Pancreas (tissue), 10 donors: ENCODE results near the gene TESK1. TPM values are rescaled to one million over a fixed set of nuclear protein-coding genes. Genes with fewer than 3 reads are reported as not detected.

Source experiments
- ATAC-seq, 4 donors: fragments of 200-7000 bp; cut with Tn5 transposase; one replicate each; pipeline versions ENCODE4 v1.8.0 to v1.9.1; 2020; ENCODE audit warnings: mild to moderate bottlenecking in 4 of 4, moderate library complexity in 4 of 4
- DNase-seq, 6 donors: peaks; one replicate each; pipeline ENCODE4 v3.0.0-alpha.2; 2020
- FAIRE-seq: peaks from 2 replicates; lab custom pipeline; 2012; peaks lifted over from hg19 to GRCh38; lab: Jason Lieb, UNC
- H3K27ac ChIP-seq, 4 donors: fragments of 200-600 bp; sonication (generic); 1 replicate in 3 of 4; 2 replicates in 1 of 4; pipeline versions ENCODE4 v1.5.0 to v1.8.0; 2020
- H3K27me3 ChIP-seq, 4 donors: fragments of 200-600 bp; one replicate each; pipeline ENCODE4 v1.8.0; 2021
- H3K36me3 ChIP-seq, 3 donors: fragments of 200-600 bp; sonication (generic) in 1 of 3; one replicate each; pipeline versions ENCODE4 v1.5.0 to v1.8.0; 2020 to 2021
- H3K4me1 ChIP-seq, 3 donors: fragments of 200-600 bp; one replicate each; pipeline ENCODE4 v1.8.0; 2021
- H3K4me3 ChIP-seq, 4 donors: fragments of 200-600 bp; sonication (generic) in 2 of 4; one replicate each; pipeline versions ENCODE4 v1.5.0 to v1.8.0; 2020 to 2021
- H3K9me3 ChIP-seq, 4 donors: fragments of 200-600 bp; one replicate each; pipeline ENCODE4 v1.8.0; 2021
- CTCF ChIP-seq, 4 donors: fragments of 200-600 bp; sonication (generic) in 3 of 4; IDR thresholded peaks; one replicate each; pipeline versions ENCODE4 v1.5.0 to v1.8.0; 2021; ENCODE audit warnings: antibody characterized with exemption in 4 of 4
- WGBS, 2 donors: extraction: QIAGEN DNeasy Blood & Tissue Kit; methylation state at CpG; one replicate each; pipeline ENCODE4 v1.1.7; 2013; 5-methylcytosine and 5-hydroxymethylcytosine counted together
- intact Hi-C, 3 donors: fragments of 100-400 bp; cut with DNase I; formaldehyde crosslinking; loops; one replicate each; pipeline versions ENCODE4 v1.11.1 to v1.14.2; 2022
- microRNA-seq, 2 donors: library from miRNA; unstranded; fragments of <30 nt; microRNA quantifications; one replicate each; pipeline versions ENCODE4 to v1.1.0, GENCODE V29; 2019 to 2020
- polyA plus RNA-seq, 2 donors: library from polyadenylated mRNA; stranded (reverse); fragments of 200-250 nt; gene quantifications; one replicate each; pipeline ENCODE4 v1.2.3, GENCODE V29; 2013
- total RNA-seq, 6 donors: library from RNA; stranded (reverse); fragmentation: NEBNext Ultra II Directional in 4 of 6; extraction: Animal tissue kit (Norgen Biotek cat#: 25700) in 4 of 6; gene quantifications; one replicate each; pipeline versions ENCODE4 v1.2.1 to v1.2.4, GENCODE V29; 2021 to 2023
- donor health status: healthy with polysubstance abuse.
- donor health status: DM: no; HTN: no; CAD: no; lungs with moderate emphysema.
- donor health status: DM: no; HTN: no; CAD: no.
- donor health status: control.
- donor health status: control.
- donor health status: Bipolar disorder and iron deficiency.
- donor health status: DM: yes; HTN: yes; CAD: no.
- donor health status: DM: no; HTN: no; CAD: no.
- donor health status: DM: no; HTN: no; CAD: no.
- donor health status: DM: yes; HTN: yes; CAD: no.

The TESK1 gene
- total and polyA plus RNA-seq, 8 donors, result 12.1 to 56.6 (median 16.0) TPM

- ATAC-seq, result peak; percentile 79 to 89 (median 82)
- peaks cover 21 to 29% (median 29%) of the 10 kb centered on the region in 3 donors for H3K4me1 ChIP-seq
- peak within 1 kb of the TSS; percentile 94 to 100 (median 100) for H3K27ac ChIP-seq
- no peak for FAIRE-seq
- WGBS, 2 donors, result 0 to 1% methylated on average over 67 of the region's 67 CpGs
- peak; percentile 35 to 56 (median 42) for TF ChIP-seq CTCF (IDR thresholded peaks at IDR 0.05)
- DNase-seq, result peak; percentile 79 to 95 (median 92)
- no peaks in the 10 kb centered on the region for H3K36me3 ChIP-seq
- peak within 1 kb of the TSS; percentile 76 to 97 (median 90) for H3K4me3 ChIP-seq
- intact Hi-C loops, result no loop called here
- no peaks in the 10 kb centered on the region for H3K27me3 ChIP-seq
- no peaks in the 10 kb centered on the region for H3K9me3 ChIP-seq
Measured at GRCh38 chr9:35658137-35658967, 53.3 kb downstream of the TESK1 start, which contains the start of gene CCDC107. Gene CCDC107, plus strand, starts transcription at chr9:35658292. Its CDS starts 88 bp downstream, at chr9:35658380.

GRCh38 chr9:35658968-35659220, 53.8 kb downstream of the TESK1 start:
- ATAC-seq, result peak; percentile 1 to 4 (median 2)
- Histone ChIP-seq H3K4me1 (peaks cover 21 to 29% (median 29%) of the 10 kb centered on the region in 3 donors), H3K27ac (peak overlapping the region; percentile 94 to 100 (median 100)), H3K9me3 (no peaks in the 10 kb centered on the region), H3K36me3 (no peaks in the 10 kb centered on the region), H3K27me3 (no peaks in the 10 kb centered on the region), H3K4me3 (peak overlapping the region; percentile 76 to 97 (median 90))
- intact Hi-C loops, result no loop called here
- no peak for FAIRE-seq
- 0 to 1% methylated on average over 2 of the region's 2 CpGs for WGBS, 2 donors
- TF ChIP-seq CTCF (IDR thresholded peaks at IDR 0.05), result no peak
- peak in 1 of 6 donors; percentile 57 for DNase-seq

GRCh38 chr9:35659340-35659739, 54.3 kb downstream of the TESK1 start:
- H3K36me3 ChIP-seq, result no peaks in the 10 kb centered on the region
- peaks cover 23 to 29% (median 29%) of the 10 kb centered on the region in 3 donors for H3K4me1 ChIP-seq
- DNase-seq (no peak), FAIRE-seq (no peak), ATAC-seq (no peak)
- H3K27ac ChIP-seq, result peak overlapping the region in 3 of 4 donors; percentile 94 to 100 (median 100)
- 58 to 60% methylated on average over 3 of the region's 3 CpGs for WGBS, 2 donors
- no peak for TF ChIP-seq CTCF (IDR thresholded peaks at IDR 0.05)
- intact Hi-C loops, result no loop called here
- H3K4me3 ChIP-seq, result peak overlapping the region in 2 of 4 donors; percentile 95 to 97
- no peaks in the 10 kb centered on the region for H3K9me3 ChIP-seq
- H3K27me3 ChIP-seq, result no peaks in the 10 kb centered on the region

Small RNA genes within 50 kb of the gene (microRNA-seq; reads per million reads assigned to microRNA genes)
- 0.29 to 1.2 reads per million in 2 donors for gene MIR4667

Other genes starting within 250 kb of the TESK1 start
- gene RUSC2, start 115.2 kb upstream of the TESK1 start, total RNA-seq, result 10 to 100 TPM in 4 of 6 donors, 1 to 10 TPM in 2; 9.0 to 22.1 (median 12.6) TPM
- gene RUSC2, start 115.2 kb upstream of the TESK1 start, polyA plus RNA-seq, result 10 to 100 TPM; 24.0 to 27.1 TPM
- gene CD72, start 13.2 kb downstream of the TESK1 start, total RNA-seq, result 1 to 10 TPM in 5 of 6 donors, under 1 TPM in 1; 0.88 to 3.4 (median 2.9) TPM
- 1 to 10 TPM; 3.5 to 7.7 TPM for gene CD72, start 13.2 kb downstream of the TESK1 start, polyA plus RNA-seq
- gene SIT1, start 45.7 kb downstream of the TESK1 start, total RNA-seq, result under 1 TPM in 4 of 6 donors, not detected in 2; 0.25 to 0.59 (median 0.46) TPM
- under 1 TPM; 0.27 to 0.45 TPM for gene SIT1, start 45.7 kb downstream of the TESK1 start, polyA plus RNA-seq
- over 10,000 TPM in 4 of 6 donors, 1,000 to 10,000 TPM in 2; 3,151 to 15,171 (median 11,469) TPM for gene RMRP, start 52.8 kb downstream of the TESK1 start, total RNA-seq
- gene RMRP, start 52.8 kb downstream of the TESK1 start, polyA plus RNA-seq, result 100 to 1,000 TPM in 1 of 2 donors, 10 to 100 TPM in 1; 80.5 to 300 TPM
- 10 to 100 TPM; 13.8 to 32.6 (median 19.0) TPM for gene CCDC107, start 53.0 kb downstream of the TESK1 start, total RNA-seq
- gene CCDC107, start 53.0 kb downstream of the TESK1 start, polyA plus RNA-seq, result 10 to 100 TPM; 55.4 to 84.7 TPM
- gene ARHGEF39, start 59.9 kb downstream of the TESK1 start, total RNA-seq, result 1 to 10 TPM in 3 of 6 donors, under 1 TPM in 3; 0.20 to 1.2 (median 0.98) TPM
- 1 to 10 TPM; 1.4 to 2.0 TPM for gene ARHGEF39, start 59.9 kb downstream of the TESK1 start, polyA plus RNA-seq
- 10 to 100 TPM in 2 of 6 donors, 1 to 10 TPM in 4; 1.2 to 75.6 (median 5.7) TPM for gene CA9, start 68.7 kb downstream of the TESK1 start, total RNA-seq
- gene CA9, start 68.7 kb downstream of the TESK1 start, polyA plus RNA-seq, result 10 to 100 TPM in 1 of 2 donors, 1 to 10 TPM in 1; 9.2 to 17.9 TPM
- gene TPM2, start 84.7 kb downstream of the TESK1 start, total RNA-seq, result 10 to 100 TPM; 11.3 to 52.8 (median 22.6) TPM
- 100 to 1,000 TPM; 204 to 227 TPM for gene TPM2, start 84.7 kb downstream of the TESK1 start, polyA plus RNA-seq
- 100 to 1,000 TPM in 2 of 6 donors, 10 to 100 TPM in 4; 72.0 to 141 (median 86.6) TPM for gene TLN1, start 126.9 kb downstream of the TESK1 start, total RNA-seq
- 10 to 100 TPM; 64.5 to 72.7 TPM for gene TLN1, start 126.9 kb downstream of the TESK1 start, polyA plus RNA-seq
- gene CREB3, start 127.4 kb downstream of the TESK1 start, total RNA-seq, result 10 to 100 TPM; 15.7 to 24.3 (median 18.8) TPM
- gene CREB3, start 127.4 kb downstream of the TESK1 start, polyA plus RNA-seq, result 10 to 100 TPM; 23.9 to 29.6 TPM
- gene GBA2, start 144.0 kb downstream of the TESK1 start, total RNA-seq, result 10 to 100 TPM; 22.0 to 40.6 (median 32.2) TPM
- gene GBA2, start 144.0 kb downstream of the TESK1 start, polyA plus RNA-seq, result 10 to 100 TPM; 69.5 to 91.3 TPM
- gene RGP1, start 144.0 kb downstream of the TESK1 start, total RNA-seq, result 10 to 100 TPM; 12.7 to 18.3 (median 15.0) TPM
- gene RGP1, start 144.0 kb downstream of the TESK1 start, polyA plus RNA-seq, result 1 to 10 TPM; 6.8 to 9.3 TPM
- 1 to 10 TPM in 1 of 6 donors, under 1 TPM in 1, not detected in 4; 0.67 to 2.3 TPM for gene MSMP, start 149.0 kb downstream of the TESK1 start, total RNA-seq
- under 1 TPM in 1 of 2 donors, not detected in 1; 0.49 TPM for gene MSMP, start 149.0 kb downstream of the TESK1 start, polyA plus RNA-seq
- 1 to 10 TPM; 2.2 to 7.9 (median 2.7) TPM for gene NPR2, start 186.3 kb downstream of the TESK1 start, total RNA-seq
- 10 to 100 TPM in 1 of 2 donors, 1 to 10 TPM in 1; 8.3 to 14.6 TPM for gene NPR2, start 186.3 kb downstream of the TESK1 start, polyA plus RNA-seq
- 1 to 10 TPM in 2 of 6 donors, under 1 TPM in 4; 0.52 to 1.8 (median 0.83) TPM for gene SPAG8, start 207.0 kb downstream of the TESK1 start, total RNA-seq
- gene SPAG8, start 207.0 kb downstream of the TESK1 start, polyA plus RNA-seq, result 1 to 10 TPM; 1.6 to 3.1 TPM
- 10 to 100 TPM; 20.6 to 43.7 (median 29.7) TPM for gene HINT2, start 209.8 kb downstream of the TESK1 start, total RNA-seq
- gene HINT2, start 209.8 kb downstream of the TESK1 start, polyA plus RNA-seq, result 10 to 100 TPM; 51.7 to 64.2 TPM
- gene FAM221B, start 223.5 kb downstream of the TESK1 start, total RNA-seq, result not detected
- gene FAM221B, start 223.5 kb downstream of the TESK1 start, polyA plus RNA-seq, result under 1 TPM in 1 of 2 donors, not detected in 1; 0.11 TPM
- 10 to 100 TPM in 1 of 6 donors, 1 to 10 TPM in 5; 4.9 to 10.3 (median 7.0) TPM for gene TMEM8B, start 224.0 kb downstream of the TESK1 start, total RNA-seq
- 10 to 100 TPM; 11.1 to 17.2 TPM for gene TMEM8B, start 224.0 kb downstream of the TESK1 start, polyA plus RNA-seq